A549 treated with AZD2906 at 1 μM for 4 hours (cell line): ENCODE measurements around the gene OPCML. TPM values are rescaled to one million over a fixed set of nuclear protein-coding genes. Genes with fewer than 3 reads are reported as not detected.

Experiments
- total RNA-seq: library from RNA; stranded (reverse); fragments of 200-300 nt; extraction: Qiagen RNA extraction; gene quantifications from 5 replicates; pipeline ENCODE4 v1.2.3, GENCODE V29; 2022

OPCML gene
- total RNA-seq: not detected in 5 replicates

GRCh38 chr11:133531971-133532651, at the start of gene OPCML:
Gene OPCML (minus strand): TSS chr11:133532501.

